IPS-NIHi7 (cell line): ENCODE data around the gene BMPR1A.
"Not testable (repeated sequence)": the region's sequence is repeated elsewhere in the genome, so short reads cannot be mapped to it uniquely, and the experiment has no call there.

Experiments
- DNase-seq: peaks from one replicate; pipeline ENCODE4 v3.0.0; 2012; ENCODE audit warnings: mixed read lengths; ENCODE audit errors: extremely low spot score

The BMPR1A gene

DNA sequence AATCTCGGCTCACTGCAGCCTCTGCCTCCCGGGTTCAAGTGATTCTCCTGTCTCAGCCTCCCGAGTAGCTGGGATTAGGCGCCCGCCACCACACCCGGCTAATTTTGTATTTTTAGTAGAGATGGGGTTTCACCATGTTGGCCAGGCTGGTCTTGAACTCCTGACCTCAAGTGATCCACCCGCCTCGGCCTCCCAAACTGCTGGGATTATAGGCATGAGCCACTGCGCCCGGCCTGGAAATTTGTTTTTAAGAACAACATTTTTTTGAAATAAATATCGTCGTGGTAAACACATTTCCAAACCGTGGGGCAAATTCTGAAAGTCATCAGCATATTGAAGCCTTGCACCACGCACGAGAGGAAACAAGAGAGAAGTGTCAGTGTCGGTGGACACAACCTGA, 183.7 kb downstream of the BMPR1A start:
- DNase-seq, result not testable (repeated sequence)

DNA sequence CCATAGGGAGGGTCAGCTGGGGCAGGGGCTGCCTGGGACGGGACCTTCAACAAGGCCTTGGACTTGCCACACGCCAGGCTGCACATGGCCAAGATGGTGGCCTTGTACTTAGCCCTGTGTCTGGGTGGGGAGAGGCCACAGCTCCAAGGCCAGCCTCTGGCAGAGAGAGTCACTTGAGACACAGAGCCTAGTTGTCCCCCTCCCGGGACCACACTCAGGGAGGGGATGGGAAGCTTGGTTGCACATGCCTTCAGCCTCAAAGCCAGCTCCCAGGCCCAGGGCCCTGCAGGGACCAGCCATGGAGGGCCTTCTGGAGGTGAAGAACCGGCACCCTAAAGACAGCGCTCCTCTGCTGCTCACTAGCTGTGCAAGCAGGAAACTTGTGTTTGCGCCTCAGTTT, 184.3 kb downstream of the BMPR1A start:
- no peak for DNase-seq

DNA sequence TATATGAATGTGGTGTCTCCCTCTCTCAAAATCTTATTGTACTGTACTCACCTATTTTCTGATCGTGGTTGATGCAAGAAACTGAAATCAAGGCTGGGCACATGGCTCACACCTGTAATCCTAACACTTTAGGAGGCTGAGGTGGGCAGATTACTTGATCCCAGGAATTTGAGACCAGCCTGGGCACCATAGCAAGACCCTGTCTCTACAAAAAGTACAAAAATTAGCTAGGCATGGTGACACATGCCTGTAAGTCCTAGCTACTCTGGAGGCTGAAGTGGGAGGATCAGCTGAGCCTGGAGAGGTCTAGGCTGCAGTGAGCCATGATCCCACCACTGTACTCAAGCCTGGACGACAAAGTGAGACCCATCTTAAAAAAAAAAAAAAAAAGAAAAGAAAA, 185.0 kb downstream of the BMPR1A start:
- no peak for DNase-seq

- peak; percentile 1 for DNase-seq
These were observed 185.6 kb downstream of the BMPR1A start for GRCh38 chr10:86941991-86942421.

DNA sequence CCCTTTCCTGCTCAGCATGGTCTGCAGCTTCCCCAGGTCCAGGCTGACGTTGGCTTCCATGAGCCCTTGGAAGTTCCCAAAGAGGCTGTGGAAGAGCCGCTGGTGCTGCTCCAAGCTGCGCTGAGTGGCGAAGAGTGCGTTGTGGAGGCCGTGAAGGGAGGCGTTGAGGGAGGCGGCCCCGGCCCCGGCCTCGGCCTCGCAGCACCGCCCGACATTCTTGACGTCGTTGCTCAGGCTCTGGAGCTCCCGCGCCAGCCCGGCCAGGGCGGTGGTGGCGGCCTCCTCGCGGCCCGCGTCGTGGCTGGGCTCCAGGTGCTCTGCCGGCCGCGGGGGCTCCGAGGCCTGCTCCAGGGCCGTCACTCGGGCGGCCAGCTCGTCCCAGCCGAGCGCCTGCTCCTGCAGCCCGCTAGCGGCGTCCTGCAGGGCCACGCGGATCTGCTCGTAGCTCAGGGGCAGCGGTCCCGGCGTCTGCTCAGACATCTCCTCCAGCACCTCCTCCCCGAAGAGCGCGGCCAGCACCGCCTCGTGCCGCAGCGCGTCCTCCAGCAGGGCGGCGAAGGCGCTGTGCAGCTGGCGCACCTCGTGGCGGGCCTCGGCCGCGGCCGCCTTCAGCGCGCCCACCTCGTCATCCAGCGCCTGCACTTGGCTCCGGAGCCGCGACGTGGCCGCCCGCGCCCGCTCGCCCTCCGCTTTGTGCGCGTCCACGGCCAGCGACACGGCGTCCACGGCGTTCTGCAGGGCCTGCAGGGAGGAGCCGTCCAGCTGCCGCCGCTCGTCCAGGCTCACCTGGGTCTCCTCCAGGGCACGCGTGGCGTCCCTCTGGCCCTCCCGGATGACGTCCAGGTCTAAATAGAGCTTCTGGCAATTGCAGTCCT, 186.3 kb downstream of the BMPR1A start:
- peak; percentile 5 for DNase-seq

DNA sequence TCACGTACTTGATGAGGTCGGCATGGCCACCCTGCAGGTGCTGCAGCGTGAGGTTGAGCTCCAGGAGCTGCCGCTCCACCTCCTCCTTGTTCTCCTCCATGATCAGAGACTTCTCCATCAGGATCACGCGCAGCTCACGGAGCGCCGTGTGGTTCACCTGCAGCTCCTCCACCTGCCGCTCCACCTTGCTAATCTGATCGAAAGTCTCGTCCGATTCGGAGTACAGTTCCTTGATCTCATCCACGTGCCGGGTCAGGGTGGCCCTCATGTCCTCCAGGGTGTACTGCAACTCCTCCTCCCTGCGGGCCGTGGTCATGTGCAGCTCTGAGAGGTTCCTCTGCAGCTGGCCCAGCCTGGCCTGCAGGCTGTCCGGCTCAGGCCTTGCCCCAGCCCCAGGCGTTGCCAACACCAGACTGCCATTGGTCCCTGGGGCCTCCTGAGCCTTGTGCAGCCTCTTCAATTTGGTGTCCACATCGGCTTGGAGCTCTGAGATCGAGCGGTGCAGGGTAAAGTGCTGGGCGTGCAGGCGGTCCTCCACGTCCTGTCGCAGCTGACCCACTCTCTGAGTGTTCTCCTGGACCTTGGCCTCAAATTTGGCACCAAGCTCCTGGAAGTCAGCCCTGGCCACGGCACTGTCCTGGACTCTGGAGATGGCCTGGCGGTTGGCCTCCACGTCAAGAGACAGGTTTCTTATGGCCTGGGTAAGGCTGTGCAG, 187.1 kb downstream of the BMPR1A start:
- peak; percentile 3 for DNase-seq

- no peak for DNase-seq
These were observed 187.6 kb downstream of the BMPR1A start for GRCh38 chr10:86944031-86944419.

- DNase-seq, result peak; percentile 3
These were observed 188.1 kb downstream of the BMPR1A start for GRCh38 chr10:86944471-86944870.

GRCh38 chr10:86944907-86945306, 188.5 kb downstream of the BMPR1A start:
- DNase-seq, result no peak

DNA sequence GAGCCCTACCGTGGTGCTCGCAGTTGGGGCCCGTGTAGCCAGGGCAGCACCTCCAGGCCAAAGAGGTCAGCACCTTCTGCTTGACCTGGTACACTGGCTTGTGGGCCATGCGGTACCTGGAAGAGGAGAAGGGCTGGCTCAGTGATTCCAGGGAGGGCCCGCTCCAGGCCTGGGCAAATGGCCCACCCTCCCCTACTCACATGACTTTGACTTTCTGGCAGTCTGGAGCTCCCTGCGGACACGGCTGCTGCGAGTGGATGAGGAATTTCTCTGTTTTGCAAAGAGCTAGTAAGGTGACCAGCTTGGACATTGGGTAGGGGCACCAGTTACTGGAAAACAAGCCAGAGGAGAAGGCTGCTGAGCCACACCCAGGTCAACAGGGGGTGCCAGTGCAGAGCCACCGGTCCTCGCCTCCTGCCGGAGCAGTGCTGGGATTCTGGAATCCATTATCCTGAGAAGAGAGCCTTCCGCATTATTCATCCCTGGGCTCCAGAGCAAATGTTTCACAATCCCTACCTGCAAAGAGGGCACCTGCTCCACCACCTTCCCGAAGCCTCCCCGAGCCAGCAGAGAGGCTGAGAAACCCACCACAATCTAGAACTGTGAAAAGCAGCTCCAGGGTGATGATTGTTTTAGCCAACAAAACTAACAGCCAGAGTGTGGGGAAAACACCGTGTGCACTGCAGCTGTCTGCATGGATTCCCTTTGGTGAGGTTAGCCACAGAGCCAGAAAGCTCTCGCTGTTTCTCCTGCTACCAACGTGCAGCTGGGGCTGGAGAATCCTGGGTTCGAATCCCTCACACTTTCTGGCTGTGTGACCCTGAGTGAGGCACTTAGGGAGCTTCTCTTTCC, 189.2 kb downstream of the BMPR1A start:
- DNase-seq, result peak; percentile 83

DNA sequence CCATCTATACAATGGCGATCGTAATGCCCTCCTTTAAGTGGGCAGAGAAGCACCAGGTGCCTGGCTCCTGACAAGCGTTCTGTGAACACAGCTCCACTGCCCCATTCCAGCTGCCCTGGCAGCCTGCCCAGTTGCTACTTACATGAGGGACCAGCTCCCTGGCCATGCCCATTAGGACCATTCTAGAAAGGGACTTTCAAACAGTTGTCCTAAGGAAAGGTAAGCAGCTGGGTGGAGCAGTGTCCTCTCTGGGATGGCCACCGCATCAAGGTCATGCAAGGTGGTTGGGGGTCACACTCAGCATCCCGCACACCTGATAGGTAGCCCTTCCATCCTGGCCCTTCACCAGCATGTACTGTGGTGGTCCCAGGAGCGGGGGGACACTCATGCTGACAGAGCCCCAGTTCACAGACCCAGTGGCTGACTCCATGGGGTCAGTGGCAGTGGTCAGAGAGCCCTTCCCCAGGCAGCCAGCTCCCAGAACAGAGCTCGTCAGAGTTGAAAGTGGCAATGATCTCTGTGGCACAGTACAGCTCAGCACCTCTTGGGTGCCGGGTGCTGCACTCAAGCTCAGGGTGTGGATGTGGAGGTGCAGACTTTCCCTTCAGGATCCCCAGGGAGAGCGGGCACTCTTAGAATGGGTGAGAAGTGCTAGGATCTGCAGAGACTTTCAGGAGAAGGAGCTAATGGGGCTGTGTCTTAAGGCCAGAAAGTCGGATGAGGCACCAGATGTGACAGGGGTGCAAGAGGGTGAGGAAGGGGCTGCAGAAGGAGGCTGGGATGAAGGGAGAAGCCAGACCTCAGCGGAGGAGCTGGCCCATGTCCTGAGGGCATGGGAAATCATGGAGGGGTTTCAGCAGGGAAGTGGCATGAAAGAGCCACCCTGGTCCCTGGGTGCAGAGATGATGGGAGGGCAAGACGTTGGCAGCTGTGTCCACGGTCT, 190.1 kb downstream of the BMPR1A start:
- no peak for DNase-seq

GRCh38 chr10:86947806-86948205, 191.4 kb downstream of the BMPR1A start:
- not testable (repeated sequence) for DNase-seq

DNA sequence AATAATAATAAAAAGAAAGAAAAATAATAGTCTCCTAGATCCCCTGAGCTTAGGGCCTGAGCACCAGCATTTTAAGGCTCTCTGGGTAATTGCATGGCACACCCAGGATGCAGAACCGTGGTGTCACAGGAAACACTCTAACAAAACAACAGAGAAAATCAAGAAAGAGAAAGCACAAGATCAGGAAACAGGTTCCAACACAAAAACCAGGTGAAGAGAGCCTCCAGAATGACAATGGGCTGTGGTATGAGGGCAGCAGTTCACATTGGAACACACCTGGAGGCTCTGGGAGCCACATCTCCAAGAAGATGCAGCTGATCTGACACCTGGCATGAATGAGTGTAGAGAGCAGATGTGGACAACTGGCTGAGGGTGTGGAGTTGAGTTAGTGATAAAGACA, 193.9 kb downstream of the BMPR1A start:
- DNase-seq, result no peak

DNA sequence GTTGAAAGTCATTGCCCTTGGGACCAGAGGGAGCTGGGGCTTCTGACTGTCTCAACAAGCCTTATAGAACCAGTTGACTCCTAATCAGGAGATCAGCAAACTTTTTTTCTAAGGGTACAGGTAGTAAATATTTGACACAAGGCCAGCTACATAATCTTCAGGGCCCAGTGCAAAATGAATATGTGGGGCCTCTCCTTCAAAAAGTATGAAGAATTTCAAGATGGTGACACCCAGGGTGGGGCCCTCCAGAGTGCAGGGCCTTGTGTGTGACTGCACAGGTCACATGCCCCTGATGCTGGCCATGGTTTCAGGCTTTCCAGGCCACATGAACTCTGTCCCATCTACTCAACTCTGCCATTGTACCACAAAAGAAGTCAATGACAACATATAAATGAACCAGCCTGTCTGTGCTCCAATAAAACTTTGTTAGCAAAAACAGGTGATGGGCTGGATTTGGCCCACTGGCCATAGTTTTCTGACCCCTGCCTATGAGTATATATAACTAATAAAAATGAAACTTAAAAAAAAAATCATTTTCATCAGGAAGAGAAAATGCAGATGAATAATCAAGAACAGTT, 194.9 kb downstream of the BMPR1A start:
- DNase-seq, result no peak

DNA sequence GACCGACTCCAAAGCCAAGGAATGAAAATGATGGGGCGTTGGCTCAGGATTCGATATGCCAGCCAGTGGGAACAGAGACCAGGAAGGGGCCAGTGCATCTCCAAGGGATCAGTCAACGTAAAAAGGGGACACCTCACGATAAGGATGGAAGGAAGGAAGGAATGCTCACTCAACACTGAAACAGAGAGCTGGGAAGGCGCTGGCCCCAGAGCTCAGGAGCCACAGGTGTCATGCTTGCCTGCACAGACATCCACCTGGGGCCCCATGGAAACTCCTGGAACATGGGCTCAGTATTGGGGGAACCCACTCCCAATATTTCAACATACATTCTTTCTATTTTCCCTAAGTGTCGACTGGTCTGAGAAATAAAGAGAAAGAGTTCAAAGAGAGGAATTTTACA, 195.7 kb downstream of the BMPR1A start:
- no peak for DNase-seq

- DNase-seq, result not testable (repeated sequence)
These were observed 196.3 kb downstream of the BMPR1A start for GRCh38 chr10:86952697-86953096.

DNA sequence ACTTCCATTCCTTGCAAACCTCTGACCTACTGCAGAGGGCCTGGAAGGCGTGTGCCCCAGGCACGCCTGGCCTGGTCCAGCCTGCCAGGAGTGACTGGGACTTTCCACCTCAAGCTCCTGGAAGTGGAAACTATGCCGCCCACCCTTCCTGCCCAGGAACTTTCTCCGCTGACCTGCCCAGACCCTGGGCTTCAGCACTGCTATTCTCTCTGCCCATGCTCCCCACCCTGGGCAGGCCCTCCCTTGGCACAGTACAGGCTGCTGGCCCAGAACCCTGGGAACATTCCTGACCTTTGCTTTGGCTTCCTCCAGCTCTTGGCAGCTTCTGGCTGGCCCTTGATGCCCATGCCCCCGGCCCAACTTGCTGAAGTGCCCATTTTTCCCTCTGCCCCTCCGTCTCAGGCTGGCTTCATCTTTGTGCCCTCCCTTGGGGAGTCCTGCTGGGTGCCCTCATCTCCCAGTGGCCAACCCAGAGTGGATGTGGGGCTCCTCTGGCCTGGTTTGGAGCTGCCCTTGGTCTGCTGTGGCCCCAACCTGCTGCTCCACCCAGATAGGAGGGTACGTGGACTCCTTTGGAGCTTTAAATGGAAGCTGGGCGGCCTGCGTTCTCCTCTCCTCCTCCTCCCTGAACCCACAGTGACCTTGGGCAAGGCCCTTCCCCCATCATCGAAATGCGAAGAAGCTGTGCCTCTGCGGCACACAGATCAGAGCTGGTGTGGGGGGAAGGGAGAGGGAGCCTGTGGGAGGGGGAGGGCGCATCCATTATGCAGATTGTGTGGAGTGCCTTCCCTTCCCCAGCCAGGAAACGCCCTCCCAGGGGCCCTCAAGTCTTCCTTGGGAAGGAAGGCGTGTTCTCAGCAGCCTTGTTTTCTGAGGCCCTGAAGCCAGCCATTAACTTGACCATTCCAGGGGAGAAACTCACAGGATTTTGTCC, 197.6 kb downstream of the BMPR1A start:
- peak; percentile 89 for DNase-seq

GRCh38 chr10:86954681-86955500, 198.5 kb downstream of the BMPR1A start:
- DNase-seq, result no peak
